GM18873 (cell line): ENCODE measurements around the gene MEX3C.

Experiments used
- ATAC-seq: cut with Tn5 transposase; IDR thresholded peaks from one replicate; pipeline ENCODE4 v1.9.1; 2021; ENCODE audit warnings: mild to moderate bottlenecking, moderate library complexity, moderate number of reproducible peaks; ENCODE audit not compliant: unreplicated experiment, low FRiP score

The MEX3C gene

DNA sequence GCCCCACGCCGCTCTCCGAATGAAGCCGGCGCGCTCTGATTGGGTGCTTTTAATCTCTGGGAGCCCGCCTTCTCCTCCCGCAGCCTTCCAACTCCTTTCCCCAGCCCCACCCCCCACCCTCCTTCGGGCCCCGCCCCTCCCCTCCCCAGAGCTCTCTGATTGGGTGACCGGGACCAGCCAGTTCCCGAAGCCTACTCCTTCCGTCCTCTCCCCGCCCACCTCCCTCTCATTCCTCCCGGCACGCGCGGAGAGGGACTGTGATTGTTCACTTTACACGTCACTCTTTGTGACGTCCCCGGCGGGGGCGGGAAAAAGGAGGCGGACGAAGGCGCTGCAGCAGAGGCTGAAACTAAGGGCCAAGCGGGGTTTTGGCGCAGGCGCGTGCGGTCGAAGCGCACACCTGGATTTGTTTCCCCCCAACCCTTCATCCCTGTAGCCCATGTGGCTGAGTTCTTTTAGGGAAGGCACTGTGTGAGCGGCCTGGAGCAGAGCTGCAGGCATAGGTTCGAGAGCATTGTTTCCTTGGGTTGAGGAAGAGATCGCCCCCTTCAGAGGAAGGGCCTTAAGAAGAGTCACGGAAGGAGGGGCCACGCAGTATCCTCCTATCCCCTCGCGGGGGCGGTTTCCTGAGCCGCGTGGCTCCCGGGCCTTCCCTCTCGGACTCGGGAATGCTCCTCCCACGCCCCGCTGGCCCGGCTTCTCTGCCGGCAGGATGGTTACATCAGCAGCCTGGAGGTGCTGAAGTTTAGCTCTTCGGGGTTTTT, at the start of gene MEX3C:
Gene MEX3C, minus strand, starts transcription at position 21 of the 764 bp plus-strand sequence. CDS start 361 bp downstream, outside the sequence.
- ATAC-seq, result peak; percentile 84

DNA sequence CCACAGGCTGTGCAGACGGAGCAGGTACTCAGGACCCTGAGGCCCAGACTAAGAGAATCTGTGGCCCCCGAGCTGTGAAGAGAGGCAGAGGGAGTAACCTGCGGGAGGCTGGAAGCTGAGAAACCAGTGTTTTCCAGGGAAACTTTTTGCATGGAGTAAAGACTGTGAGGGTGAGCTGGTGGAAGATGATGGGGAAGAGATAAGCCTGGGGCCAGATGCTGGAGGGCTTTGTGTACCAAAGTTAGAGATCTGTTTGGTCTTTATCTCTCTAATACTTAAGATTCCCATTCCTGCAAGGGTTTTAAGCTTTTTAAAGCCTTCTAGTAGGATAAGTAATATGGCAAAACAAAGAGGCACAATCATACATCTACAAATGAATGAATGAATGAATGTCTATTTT, 43.7 kb upstream of the MEX3C start:
- ATAC-seq, result no peak

DNA sequence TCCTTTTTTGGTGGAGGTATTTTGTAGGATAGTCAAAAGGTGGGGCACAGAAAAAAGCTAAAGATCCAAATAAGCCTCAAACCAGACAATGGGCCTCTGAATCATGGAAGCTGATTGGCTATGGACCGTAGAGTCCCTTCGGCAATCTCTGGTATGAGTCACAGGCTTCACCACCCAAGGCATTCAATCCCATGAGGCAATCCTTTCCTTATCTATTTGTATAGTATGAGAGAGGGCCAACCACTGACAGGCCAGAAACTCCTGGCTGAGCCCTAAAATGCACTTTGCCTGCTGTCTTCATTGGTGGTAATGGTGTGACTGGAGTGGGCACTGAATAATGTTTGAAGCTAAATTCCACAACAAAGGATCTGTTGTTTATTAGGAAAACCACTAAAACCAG, 38.7 kb upstream of the MEX3C start:
- no peak for ATAC-seq

DNA sequence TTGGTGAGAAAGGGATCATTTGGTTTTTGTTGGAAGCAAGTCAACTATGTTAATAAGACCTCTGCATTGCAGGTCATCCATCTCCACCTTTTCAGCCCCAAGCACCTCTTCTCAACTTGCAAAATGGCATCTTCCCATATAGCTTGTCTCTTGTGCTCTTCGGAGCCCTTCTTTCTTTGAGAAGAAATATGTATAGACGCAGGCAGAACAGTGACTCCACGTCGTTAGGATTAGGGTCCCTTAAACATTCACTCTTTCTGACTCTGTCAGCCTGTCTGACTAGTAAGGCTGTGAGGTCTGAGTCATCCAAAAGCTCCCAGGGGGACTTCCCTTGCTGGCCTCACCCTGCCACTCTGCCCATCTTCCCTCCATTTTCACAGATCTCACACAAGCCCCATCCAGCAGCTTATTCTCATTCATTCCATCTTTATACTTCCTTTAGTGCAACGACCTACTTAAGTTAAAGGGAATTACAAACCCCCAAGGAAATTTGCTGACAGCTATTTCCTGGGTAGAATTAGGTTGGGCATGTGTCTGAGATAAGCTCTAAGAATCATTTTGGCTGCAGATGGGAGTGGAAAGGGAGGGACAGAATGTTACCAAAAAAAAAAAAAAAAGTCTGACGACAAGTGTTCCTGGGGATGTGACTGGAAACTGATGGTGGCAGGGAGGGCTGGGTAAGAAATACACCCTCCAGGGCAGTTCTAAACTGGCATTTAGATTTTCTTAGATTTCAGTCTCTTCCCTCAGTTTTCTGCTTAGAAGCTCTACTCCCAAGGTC, 37.7 kb upstream of the MEX3C start:
- ATAC-seq, result peak; percentile 87

DNA sequence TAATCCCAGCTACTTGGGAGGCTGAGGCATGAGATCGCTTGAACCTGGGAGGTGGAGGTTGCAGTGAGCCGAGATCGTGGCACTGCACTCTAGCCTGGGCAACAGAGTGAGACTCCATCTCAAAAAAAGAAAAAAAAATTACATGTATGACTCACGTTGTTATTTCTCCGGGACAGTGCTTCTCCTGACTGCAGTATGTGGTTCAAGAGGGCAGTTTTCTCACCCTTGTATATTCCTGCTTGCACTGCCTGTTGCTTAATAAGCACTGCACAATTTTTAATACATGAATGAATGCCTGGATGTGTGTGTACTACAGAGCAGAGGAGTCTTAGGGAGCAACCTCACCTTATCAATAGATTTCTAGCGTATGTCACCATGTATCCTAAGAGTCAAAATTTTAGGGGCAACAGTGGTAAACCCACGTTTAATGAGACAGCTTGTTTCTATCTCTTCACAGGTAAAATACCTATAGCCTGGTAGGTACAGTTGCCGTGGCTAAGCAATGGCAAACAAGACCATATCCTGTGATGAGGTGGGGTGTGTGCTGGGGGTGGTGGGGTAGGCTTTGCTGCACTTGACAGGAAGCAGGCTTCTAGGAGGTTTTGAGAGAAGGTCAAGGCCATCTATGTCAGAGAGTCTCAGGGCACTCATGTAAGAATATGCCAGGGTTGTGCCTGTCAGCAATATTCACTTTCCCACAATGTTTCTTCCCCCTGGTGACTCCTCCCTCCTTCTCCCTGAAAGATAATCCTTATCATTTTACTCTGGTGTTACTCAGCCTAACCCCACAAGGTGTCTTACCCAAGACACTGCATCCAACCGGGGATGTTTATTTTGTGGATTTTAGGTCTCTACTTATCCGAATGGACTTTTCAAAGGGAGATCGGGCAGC, 36.9 kb upstream of the MEX3C start:
- ATAC-seq, result no peak

DNA sequence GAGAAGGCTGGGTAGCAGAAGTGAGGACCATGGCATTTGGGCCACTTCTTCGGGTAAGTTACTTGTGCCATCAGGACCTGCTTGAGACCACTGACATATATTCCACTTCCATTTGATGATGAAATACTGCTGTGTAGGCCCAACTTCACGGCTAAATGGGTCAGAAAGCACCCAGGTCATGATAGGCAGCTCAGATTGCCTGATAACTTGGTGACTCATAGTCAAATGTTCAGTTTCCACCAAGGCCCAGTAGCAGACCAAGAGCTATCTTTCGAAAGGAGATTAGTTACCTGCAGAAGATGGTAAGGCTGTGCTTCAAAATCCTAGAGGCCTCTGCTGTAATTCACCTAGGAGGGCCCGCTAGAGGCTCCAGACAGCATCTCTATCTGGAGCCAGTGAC, 31.8 kb upstream of the MEX3C start:
- no peak for ATAC-seq

DNA sequence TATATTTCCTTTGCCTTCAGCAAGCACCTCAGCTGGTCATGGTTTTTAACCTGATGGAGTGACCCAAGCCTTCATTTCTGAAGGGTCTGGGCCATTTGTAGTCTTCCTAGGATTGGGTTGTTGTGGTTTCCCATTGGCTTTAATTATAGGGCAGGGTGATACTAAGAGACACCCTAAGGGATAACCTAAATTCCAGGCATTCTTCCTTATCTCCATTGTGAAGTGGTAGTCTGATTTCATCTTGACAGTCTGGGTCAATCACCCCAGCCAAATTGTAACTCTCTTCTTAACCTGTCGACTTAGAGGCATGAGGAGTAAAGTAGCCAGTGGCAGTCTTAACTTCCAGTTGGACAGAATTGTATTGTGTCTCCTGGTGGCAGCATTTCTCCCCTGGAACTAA, 30.2 kb upstream of the MEX3C start:
- ATAC-seq, result no peak

DNA sequence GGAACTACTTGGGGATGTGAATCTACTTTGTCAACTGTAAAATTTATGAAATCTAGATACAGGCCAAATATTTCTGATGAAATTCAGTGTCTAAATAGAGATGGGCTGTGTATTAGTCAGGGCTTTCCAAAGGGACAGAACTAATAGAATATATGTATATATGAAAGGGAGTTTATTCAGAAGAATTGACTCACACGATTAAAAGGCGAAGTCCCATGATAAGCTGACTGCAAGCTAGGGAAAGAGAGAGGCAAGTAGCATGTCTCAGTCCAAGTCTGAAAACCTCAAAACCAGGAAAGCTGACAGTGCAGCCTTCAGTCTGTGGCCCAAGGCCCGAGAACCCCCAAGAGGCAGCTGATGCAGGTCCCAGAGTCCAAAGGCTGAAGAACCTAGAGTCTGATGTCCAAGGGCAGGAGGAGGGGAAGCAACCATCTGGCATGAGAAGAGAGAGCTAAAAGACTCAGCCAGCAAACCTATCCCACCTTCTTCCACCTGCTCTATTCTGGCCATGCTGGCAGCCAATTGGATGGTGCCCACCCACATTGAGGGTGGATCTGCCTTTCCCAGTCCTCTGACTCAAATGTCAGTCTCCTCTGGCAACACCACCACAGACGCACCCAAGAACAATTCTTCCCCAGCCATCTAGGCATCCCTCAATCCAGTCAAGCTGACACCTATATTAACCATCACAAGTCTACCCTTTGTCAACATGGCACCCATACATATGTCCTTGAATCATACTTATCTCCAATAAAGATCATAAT, 29.3 kb upstream of the MEX3C start:
- no peak for ATAC-seq

DNA sequence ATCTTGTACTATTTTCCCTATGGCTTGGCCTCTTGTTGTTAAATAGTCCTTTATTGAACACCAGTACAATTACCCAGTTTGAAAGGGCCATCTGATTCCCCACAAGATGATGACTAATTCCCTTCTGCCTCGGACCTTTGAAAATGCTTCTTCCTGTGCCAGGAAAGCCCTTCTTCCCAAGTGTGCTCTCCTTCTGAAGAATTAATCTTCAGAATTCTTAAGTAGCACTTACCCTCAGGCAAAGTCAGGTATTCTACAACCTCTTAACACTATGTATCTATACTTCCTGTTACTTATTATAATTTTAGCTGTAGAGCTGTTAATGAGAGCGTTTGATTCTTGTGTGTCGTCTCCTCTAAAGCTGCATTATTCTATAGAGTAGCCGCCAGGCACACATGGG, 28.6 kb upstream of the MEX3C start:
- ATAC-seq, result no peak

DNA sequence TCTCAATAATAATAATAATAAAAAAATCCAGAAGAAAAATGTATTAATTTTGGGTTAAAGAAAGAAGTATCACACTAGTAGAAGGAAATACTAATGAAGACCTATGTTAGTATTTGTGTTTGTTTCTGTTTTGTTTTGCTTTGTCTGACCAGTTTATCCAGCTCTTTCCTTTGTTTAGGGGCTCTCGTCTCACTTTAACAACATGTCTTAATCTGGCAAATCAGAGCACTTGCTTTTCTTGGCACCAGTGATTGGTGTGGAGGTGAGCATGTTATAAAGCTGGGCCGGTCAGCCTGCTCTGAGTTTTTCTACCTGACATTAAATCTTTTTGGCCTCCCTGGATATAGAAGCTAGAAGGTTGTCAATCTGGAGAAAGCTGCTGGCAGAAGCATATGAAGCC, 15.1 kb upstream of the MEX3C start:
- ATAC-seq, result no peak

DNA sequence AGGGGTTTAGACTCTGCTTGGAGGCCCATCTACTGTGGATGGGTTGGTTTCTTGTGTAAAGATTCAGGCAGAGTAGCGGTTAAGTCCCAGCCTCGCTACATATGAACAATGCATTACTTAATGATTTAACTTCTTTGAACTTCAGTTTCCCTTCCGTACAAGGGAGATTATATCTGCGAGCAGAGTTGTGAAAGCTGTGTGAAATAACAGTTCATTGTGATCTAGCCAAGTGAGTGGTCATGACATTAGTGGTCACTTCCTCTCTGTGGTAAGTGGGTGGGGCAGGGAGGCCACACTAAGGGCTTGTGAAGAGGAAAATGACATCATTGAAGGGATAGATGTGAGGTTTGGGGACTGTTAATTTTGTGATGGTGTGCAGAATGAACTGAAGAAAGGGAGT, 14.1 kb upstream of the MEX3C start:
- peak; percentile 92 for ATAC-seq

DNA sequence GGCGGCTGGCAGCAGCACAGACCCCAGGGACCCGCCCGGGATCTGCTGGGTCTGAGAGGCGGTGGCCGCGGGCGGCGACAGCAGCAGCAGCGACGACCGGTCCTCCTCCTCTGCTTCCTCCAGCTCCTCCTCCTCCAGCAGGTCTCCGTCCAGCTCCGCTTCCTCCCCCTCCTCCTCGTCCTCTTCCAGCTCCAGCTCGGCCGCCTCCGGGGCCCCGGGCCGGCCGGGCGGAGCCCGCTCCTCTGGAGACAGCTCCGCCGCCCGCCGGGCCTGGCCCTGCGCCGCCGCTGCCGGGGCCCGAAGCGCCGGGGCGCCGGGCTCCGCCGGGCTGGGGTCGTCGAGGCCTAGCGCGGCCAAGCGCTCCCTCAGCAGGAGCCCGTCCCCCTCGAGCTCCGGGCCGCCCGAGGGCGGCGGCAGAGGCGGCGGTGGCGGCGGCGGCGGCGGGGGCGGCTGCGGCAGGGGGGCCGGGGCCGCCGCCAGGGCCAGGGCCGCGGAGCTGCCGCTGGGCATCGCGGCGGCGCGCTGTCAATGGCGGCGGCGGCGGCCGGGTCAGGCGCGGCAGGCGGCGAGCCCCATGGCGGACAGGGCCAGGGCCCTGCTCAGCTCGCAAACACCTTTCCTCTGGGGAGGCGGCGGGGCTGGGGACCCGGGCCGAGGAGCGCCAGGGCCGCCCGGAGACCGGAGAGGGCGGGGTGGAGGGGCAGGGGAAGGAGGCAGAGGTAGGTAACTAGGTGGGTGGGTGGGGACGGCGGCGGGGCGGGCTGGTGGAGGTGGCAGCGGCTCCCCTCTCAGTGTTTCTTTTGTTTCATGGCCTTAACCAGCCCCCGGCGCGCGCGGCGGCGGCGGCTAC, 445 bp downstream of the MEX3C start:
- ATAC-seq, result no peak

DNA sequence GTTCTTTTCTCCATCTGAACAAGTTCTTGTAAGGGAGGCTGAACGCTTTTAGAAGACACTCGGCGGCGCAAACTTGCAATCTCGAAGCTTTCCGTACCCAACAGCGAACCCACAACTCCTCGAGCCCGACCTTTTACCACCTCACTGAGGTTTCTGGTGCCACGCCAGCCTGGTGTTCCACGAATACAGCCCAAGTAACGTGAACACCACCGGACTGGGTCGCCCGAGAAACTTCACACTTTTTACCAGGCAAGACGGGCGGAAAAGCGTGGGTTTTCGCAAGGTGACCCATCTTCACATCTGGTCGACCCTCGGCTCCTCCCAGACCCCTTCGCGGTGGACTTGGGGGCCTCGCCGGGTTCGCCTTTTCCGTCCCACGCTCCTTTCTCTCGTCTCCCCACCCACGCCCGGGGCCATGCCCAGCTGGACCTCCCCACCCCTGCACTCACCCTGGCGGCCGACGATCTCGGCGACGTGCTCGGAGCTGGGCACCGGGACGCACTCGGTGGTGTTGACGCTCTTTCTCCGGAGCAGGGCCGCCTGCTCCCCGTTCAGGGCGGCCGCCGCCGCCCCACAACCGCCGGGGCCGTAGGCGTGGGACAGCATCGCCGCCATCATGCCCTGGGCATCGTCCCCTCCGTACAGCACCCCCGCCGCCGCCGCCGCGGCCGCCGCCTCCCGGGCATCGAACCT, 1.2 kb downstream of the MEX3C start:
- no peak for ATAC-seq

DNA sequence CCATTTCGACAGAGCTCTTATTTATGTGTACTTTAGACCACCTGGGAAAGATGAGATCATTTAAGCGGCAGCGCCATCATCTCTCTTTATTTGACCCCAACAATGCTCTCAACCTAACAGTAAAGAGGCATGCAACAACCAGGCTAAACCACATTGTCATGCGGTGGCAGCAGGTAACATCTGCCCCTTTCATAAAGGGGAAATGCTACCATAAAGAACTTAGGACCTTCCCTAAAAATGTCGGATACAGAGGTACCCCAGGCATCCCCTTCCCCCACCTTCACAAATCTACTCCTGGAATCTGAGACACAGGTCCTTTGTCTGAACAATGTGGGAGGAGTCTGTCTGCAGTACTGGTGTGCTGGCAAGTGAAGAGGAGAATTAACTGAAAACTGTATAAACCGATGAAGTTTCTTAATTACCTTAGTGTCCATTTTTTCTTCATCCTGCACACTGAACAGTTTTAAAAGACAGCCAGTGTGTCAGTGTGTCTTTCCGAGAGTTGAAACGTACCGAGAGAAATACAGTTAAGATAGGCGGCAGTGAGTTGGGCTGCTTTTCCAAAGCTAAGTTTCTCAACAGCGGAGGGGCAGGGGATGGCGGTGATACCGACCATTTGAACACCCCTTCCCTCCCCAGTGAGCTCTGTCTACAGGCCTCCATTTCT, 1.9 kb downstream of the MEX3C start:
- no peak for ATAC-seq

DNA sequence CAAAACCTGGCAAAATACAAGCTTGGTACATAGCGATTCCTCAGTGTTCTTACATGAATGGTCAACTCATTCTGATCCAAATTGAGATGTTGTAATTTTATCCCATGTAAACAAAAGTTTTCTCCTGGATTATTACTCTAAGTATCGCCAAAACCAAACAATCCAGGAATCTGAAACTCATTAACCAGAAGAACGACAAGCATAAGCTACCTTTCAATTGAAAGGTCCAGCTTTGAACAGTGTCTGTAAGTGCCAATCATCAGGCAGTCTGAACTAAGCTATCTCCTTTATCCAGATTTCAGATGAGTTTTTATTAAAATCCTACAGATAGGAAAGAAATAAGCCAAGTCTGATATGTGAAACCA, 2.4 kb downstream of the MEX3C start:
- no peak for ATAC-seq

DNA sequence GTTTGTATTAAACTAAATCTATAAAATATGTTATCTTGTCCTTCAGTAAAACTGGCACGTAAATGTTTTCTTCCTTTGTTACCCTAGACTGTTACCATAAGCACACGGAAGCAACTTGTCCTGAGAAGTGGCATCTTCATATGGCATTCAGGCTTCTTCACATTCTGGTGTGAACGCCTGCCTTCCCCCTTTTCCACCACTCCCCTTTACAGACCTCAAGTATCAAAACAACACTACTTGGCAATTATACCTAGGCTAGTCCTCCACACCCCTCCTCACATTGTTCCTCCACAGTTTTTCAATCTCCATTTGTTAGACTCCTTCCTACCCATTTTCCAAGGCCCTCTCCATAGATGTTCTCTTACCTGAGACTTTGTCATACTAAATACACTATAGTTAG, 2.9 kb downstream of the MEX3C start:
- no peak for ATAC-seq

DNA sequence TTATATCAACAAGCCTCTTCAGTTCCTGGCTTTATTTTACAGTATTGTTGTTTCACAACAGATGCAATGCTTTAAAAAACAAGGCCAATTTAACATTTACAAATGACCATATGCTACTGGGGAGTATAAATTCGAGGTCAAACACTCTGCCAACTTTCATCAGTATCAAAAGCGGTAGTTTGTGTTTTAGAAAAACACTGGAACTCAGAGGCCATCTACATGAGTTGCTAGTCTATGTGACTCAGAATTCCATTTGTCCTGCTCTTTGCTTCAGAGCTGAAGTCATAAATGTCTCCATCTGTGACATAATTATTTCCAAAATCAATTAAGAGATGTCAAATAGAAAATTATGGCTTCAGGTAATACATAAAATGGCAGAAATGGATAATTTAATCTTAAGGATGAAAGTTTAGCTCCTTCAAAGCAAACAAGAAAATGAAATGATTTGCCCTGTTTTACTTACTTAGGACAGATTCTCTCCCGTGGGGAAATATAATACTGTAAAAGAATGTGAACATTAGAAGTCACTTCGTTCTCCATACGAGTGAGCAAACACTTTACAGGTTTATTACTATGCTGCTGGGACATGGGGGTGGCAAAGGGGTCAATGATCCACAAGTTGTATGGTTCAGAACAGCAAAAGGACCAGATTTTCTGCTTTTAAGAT, 3.7 kb downstream of the MEX3C start:
- no peak for ATAC-seq

DNA sequence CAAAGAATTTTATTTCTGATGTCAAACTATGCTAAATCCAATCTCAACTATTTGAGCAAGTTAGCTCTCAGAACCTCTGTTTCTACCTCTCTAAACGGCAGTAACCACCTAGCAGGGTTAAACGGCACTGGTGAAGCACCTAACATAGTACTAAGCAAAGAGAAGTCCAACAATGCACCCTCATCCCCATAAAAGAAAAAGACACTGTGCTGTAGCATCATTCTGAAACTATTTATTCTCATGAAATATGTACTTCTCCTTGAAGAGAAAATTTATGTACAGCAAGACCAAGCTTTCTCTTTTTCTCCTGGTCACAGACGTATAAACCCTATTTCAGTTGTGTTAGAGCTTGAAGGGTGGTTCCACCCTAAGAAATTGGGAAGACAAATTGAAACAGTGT, 4.8 kb downstream of the MEX3C start:
- ATAC-seq, result no peak
